Measurements from ENCODE around the gene LRBA. TPM values are rescaled to one million over a fixed set of nuclear protein-coding genes. Genes with fewer than 3 reads are reported as not detected.

Gene LRBA
- total and polyA plus RNA-seq, 9 of the 15 experiments (the other 6 are each of a cell fraction or from before 2014, with no cell fraction given), result 24.2 to 88.7 (median 59.7) TPM

GRCh38 chr4:151015459-151016347 is 619 bp upstream of the LRBA start (continued):
- TF ChIP-seq, protein P1, sequence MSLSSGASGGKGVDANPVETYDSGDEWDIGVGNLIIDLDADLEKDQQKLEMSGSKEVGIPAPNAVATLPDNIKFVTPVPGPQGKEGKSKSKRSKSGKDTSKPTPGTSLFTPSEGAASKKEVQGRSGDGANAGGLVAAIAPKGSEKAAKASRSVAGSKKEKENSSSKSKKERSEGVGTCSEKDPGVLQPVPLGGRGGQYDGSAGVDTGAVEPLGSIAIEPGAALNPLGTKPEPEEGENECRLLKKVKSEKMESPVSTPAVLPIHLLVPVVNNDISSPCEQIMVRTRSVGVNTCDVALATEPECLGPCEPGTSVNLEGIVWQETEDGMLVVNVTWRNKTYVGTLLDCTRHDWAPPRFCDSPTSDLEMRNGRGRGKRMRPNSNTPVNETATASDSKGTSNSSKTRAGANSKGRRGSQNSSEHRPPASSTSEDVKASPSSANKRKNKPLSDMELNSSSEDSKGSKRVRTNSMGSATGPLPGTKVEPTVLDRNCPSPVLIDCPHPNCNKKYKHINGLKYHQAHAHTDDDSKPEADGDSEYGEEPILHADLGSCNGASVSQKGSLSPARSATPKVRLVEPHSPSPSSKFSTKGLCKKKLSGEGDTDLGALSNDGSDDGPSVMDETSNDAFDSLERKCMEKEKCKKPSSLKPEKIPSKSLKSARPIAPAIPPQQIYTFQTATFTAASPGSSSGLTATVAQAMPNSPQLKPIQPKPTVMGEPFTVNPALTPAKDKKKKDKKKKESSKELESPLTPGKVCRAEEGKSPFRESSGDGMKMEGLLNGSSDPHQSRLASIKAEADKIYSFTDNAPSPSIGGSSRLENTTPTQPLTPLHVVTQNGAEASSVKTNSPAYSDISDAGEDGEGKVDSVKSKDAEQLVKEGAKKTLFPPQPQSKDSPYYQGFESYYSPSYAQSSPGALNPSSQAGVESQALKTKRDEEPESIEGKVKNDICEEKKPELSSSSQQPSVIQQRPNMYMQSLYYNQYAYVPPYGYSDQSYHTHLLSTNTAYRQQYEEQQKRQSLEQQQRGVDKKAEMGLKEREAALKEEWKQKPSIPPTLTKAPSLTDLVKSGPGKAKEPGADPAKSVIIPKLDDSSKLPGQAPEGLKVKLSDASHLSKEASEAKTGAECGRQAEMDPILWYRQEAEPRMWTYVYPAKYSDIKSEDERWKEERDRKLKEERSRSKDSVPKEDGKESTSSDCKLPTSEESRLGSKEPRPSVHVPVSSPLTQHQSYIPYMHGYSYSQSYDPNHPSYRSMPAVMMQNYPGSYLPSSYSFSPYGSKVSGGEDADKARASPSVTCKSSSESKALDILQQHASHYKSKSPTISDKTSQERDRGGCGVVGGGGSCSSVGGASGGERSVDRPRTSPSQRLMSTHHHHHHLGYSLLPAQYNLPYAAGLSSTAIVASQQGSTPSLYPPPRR (CRISPR knock-in tag; IDR thresholded peaks at IDR 0.05; ENCODE audit: borderline replicate concordance), result peak; percentile 38; the same call in 1 of the 2 replicates
- TF ChIP-seq RBM25 (IDR thresholded peaks at IDR 0.05; ENCODE audit: low read depth, low read length, severe bottlenecking), result no peak
- no peak for TF ChIP-seq ZC3H8 (IDR thresholded peaks at IDR 0.05)
- TF ChIP-seq, protein P2, sequence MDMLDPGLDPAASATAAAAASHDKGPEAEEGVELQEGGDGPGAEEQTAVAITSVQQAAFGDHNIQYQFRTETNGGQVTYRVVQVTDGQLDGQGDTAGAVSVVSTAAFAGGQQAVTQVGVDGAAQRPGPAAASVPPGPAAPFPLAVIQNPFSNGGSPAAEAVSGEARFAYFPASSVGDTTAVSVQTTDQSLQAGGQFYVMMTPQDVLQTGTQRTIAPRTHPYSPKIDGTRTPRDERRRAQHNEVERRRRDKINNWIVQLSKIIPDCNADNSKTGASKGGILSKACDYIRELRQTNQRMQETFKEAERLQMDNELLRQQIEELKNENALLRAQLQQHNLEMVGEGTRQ (CRISPR knock-in tag; IDR thresholded peaks at IDR 0.05), result no peak
- TF ChIP-seq BACH1 (tag; IDR thresholded peaks at IDR 0.05), result no peak
- TF ChIP-seq CBX2 (IDR thresholded peaks at IDR 0.05; ENCODE audit: insufficient read depth, low read length, poor library complexity, severe bottlenecking), result no peak
- TF ChIP-seq MCM2 (IDR thresholded peaks at IDR 0.05; ENCODE audit: low read depth), result no peak
- TF ChIP-seq ZNF133 (CRISPR knock-in tag; IDR thresholded peaks at IDR 0.05), result no peak
- TF ChIP-seq NUFIP1 (IDR thresholded peaks at IDR 0.05; ENCODE audit: partially characterized antibody), result no peak
- no peak for TF ChIP-seq TCFL5 (CRISPR knock-in tag; conservative IDR thresholded peaks at IDR 0.05)
- no peak for TF ChIP-seq SPI1 (IDR thresholded peaks at IDR 0.05; ENCODE audit: borderline replicate concordance, low read depth, low read length)
- TF ChIP-seq PBX2 (CRISPR knock-in tag; IDR thresholded peaks at IDR 0.05; ENCODE audit: low read depth), result no peak
- no peak for TF ChIP-seq PBX2 (tag; conservative IDR thresholded peaks at IDR 0.05; ENCODE audit: low read depth)
- TF ChIP-seq HDAC3 (IDR thresholded peaks at IDR 0.05; ENCODE audit: borderline replicate concordance, partially characterized antibody), result no peak
- TF ChIP-seq, protein P3, sequence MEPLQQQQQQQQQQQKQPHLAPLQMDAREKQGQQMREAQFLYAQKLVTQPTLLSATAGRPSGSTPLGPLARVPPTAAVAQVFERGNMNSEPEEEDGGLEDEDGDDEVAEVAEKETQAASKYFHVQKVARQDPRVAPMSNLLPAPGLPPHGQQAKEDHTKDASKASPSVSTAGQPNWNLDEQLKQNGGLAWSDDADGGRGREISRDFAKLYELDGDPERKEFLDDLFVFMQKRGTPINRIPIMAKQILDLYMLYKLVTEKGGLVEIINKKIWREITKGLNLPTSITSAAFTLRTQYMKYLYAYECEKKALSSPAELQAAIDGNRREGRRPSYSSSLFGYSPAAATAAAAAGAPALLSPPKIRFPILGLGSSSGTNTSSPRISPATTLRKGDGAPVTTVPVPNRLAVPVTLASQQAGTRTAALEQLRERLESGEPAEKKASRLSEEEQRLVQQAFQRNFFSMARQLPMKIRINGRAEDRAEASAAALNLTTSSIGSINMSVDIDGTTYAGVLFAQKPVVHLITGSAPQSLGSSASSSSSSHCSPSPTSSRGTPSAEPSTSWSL (CRISPR knock-in tag; IDR thresholded peaks at IDR 0.05; ENCODE audit: borderline replicate concordance), result no peak
- no peak for TF ChIP-seq KLF13 (tag; IDR thresholded peaks at IDR 0.05; ENCODE audit: borderline replicate concordance, low read depth)

Measured in K562 (cell line).